IPS-20b (cell line): ENCODE data around the gene TPST2.

Experiments used
- H3K27ac ChIP-seq: one replicate; pipeline ENCODE4 v1.5.1; 2013; ENCODE audit warnings: low read length
- H3K27me3 ChIP-seq: 2 replicates; pipeline ENCODE4 v1.6.1; 2013; ENCODE audit warnings: mild to moderate bottlenecking, low read length, inconsistent platforms; ENCODE audit not compliant: insufficient read depth
- H3K36me3 ChIP-seq: 2 replicates; pipeline ENCODE4 v1.6.1; 2013; ENCODE audit warnings: low read depth, mild to moderate bottlenecking, inconsistent platforms, low read length, moderate library complexity; ENCODE audit not compliant: insufficient read depth
- H3K4me1 ChIP-seq: 2 replicates; pipeline ENCODE4 v1.6.1; 2013; ENCODE audit warnings: mild to moderate bottlenecking, control low read depth, inconsistent platforms, low read length, moderate library complexity; ENCODE audit not compliant: insufficient read depth
- H3K4me3 ChIP-seq: 2 replicates; pipeline ENCODE4 v1.5.1; 2013; ENCODE audit warnings: mild to moderate bottlenecking, low read length, inconsistent platforms
- H3K9ac ChIP-seq: 2 replicates; pipeline ENCODE4 v1.6.1; 2013; ENCODE audit warnings: low read depth, mild to moderate bottlenecking, inconsistent platforms, low read length, moderate library complexity
- H3K9me3 ChIP-seq: 2 replicates; pipeline ENCODE4 v1.6.1; 2013; ENCODE audit warnings: mild to moderate bottlenecking, low read depth, low read length, inconsistent platforms; ENCODE audit not compliant: insufficient read depth

TPST2 gene

DNA sequence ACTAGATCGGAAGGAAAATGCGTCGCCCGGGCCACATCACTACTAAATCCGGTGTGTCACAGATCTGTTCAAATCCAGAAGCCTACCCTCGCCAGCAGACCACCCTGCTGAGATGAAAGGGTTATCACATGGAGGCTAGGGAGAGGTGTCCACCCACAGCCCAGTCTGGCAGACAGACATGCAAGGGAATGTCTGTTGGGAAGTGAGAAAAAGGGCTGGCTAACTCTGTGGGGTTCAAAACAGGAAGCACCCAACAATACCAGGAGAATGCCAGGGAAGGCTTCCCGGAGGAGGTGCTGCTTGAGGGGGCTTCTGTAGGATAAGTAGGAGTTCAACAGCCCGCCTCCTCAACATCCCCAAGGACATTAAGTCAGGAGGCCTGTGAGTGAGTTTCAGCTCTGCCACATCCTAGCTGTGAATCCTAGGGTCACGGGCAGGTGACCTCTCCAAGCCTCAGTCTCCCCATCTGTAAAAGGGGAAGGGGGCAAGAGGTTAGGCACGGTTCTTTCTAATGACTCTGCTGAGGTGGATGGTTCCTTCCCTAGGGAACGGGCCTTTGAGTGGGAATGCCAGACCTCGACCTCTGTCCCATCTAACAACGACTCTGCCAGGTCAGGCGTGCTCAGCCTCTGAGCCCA, 1.1 kb downstream of the TPST2 start:
- H3K36me3 ChIP-seq = peaks cover 9% of the 10 kb centered on the region
- no peak overlapping the region for H3K27ac ChIP-seq
- H3K9me3 ChIP-seq = no peaks in the 10 kb centered on the region
- H3K4me1 ChIP-seq = peaks cover 7% of the 10 kb centered on the region
- no peaks in the 10 kb centered on the region for H3K27me3 ChIP-seq
- peak overlapping the region; percentile 89 for H3K4me3 ChIP-seq
- H3K9ac ChIP-seq = peak overlapping the region; percentile 82

DNA sequence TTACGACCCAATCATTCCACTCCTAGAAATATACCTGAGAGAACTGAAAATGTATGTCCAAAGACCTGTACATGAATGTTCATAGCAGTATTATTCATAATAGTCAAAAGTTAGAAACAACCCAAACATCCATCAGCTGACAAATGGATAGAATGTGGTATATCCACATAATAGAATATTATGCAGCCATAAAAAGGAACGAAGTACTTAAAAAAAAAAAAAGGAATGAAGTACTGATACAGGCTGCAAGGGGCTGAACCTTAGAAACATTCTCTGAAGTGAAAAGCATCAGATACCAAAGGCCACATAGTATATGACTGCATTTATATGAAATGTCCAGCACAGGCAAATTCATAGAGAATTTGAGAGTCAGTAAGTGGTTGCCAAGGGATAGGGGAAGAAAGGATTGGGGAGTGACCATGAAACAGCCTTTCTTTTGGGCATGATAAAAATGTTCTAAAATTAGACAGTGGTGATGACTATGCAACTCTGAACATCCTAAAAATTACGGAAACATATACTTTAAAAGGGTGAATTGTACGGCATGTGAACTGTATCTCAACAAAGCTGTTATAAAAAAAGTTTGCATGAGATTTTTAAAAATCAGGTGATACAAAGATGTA, 1.8 kb downstream of the TPST2 start:
- Histone ChIP-seq H3K4me1 (peaks cover 7% of the 10 kb centered on the region), H3K27ac (no peak overlapping the region), H3K9ac (no peak overlapping the region)

DNA sequence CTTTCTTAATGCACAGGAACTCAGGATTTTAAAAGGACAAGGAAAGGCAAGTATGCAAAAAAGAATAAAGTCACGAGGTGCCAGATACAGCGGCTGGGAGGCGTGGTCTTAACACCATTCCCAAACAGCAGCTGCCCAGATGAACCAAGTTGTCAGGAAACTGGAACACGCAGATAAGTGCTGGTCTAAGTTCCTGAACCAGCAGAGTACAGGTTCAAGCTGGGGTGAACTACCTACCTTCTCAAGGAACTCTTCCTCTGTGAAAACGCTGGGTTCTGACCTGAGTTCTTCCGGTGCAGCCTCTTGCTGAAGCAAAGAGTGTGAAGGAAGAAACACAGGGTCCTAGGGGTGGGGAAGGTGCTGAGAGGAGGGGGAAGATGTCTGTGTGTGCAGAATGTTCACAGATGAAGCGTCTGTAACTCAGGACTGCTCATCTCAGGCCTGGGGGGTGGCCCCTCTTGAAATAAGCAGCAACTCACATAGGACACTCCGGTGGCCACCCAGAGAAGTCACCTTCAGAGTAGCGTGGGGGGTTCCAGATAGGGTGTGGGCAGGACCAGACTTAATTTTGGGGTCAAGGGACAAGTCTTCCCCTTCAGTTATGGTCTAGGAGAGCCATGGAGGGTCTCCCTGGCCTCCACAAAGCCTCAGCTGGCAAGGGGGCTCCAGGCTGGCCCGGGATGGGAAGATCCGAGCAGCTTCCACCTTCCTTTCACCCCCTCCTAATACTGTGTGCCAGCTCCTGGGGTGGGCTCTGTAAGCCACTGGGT, 3.2 kb downstream of the TPST2 start:
- H3K27me3 ChIP-seq = no peaks in the 10 kb centered on the region
- no peak overlapping the region for H3K27ac ChIP-seq

More for the DNA sequence above, 1.8 kb downstream of the TPST2 start:
- peaks cover 9% of the 10 kb centered on the region for H3K36me3 ChIP-seq
- no peaks in the 10 kb centered on the region for H3K27me3 ChIP-seq
- no peaks in the 10 kb centered on the region for H3K9me3 ChIP-seq
- H3K4me3 ChIP-seq = peak overlapping the region; percentile 89; the same call in 1 of the 2 replicates

DNA sequence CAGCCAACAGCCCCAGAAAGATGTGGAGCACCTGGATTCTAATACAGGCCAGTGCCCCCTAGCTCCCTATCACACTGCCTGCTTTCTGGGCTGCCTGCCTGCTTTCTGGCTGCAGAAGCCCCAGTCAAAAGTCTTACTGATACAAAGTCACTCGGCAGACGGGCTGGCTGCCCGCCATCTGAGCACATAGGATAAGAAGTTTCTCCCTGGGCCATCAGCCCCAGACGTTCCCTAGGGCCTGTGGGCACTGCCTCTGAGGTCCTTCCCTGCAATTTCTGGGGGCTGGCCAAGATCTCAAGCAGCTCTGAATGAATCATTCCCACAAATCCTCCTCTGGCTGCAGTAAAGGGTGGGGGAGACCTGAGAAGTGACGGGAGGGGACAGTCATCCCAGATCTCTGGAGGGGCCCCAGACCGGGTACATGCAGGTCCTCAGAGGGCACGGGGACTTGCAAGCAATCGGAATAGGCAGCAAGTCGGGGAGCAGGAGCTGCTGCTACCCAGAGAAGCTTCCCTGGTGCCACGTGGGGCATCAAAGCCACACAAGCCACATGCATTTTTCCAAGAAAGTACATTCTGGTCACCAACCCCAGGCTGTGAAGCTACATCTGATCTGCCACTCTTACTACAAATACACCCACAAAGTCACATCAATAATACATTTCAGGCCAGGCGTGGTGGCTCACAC, 4.7 kb downstream of the TPST2 start:
- Histone ChIP-seq H3K9me3 (no peaks in the 10 kb centered on the region), H3K36me3 (peaks cover 21% of the 10 kb centered on the region), H3K4me1 (peaks cover 21% of the 10 kb centered on the region), H3K4me3 (no peak overlapping the region), H3K27ac (no peak overlapping the region), H3K9ac (peak overlapping the region; percentile 11; the same call in 1 of the 2 replicates), H3K27me3 (no peaks in the 10 kb centered on the region)

More for the DNA sequence above, 3.2 kb downstream of the TPST2 start:
- H3K4me1 ChIP-seq = peaks cover 9% of the 10 kb centered on the region
- H3K4me3 ChIP-seq = no peak overlapping the region
- no peak overlapping the region for H3K9ac ChIP-seq
- H3K9me3 ChIP-seq = no peaks in the 10 kb centered on the region
- H3K36me3 ChIP-seq = peaks cover 17% of the 10 kb centered on the region

DNA sequence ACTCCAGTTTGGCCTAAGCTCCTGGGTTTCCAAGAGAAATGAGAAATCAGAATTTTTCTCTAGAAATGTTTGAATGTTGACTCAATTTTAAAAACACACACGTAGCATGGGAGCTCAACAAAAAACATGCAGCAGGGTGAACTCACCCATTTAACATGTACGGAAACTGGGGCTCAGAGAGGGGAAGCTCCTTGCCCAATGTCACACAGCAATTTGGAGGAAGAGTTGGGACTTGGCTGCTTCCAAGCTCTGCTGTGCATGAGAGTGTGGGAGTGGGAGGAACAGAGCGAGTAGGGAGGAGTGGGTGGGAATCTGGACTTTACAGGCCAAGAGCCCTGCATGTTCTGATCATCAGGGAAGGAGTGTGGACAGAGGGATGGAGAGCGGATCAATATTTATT, 5.9 kb downstream of the TPST2 start:
- Histone ChIP-seq H3K4me1 (peaks cover 33% of the 10 kb centered on the region), H3K9me3 (no peaks in the 10 kb centered on the region), H3K4me3 (no peak overlapping the region), H3K27ac (no peak overlapping the region), H3K36me3 (peaks cover 21% of the 10 kb centered on the region), H3K27me3 (no peaks in the 10 kb centered on the region), H3K9ac (no peak overlapping the region)

DNA sequence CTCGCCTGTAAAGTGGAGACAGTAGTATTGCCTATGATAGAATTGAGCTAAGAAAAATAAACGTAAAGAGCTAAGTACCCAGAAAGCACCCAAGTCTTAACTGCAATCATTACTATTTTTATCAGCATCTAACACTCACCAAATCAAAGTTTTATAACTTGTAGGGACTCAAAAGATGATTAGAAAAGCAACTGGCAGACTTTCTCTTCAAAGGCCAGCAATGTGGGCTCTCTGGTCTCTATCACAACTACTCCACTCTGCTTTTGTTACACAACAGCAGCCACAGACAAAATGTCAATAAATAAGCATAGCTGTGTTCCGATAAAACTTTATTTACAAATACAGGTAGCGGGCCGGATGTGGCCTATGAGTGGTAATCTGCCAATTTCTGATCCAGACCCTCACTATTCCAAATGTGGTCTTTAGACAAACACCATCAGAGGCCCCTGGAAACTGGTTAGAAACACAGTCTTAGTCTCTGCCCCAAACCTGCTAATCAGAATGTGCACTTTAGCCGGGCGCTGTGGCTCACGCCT, 8.2 kb downstream of the TPST2 start:
- Histone ChIP-seq H3K27ac (no peak overlapping the region), H3K9ac (no peak overlapping the region; the same call in 1 of the 2 replicates), H3K36me3 (peaks cover 24% of the 10 kb centered on the region), H3K4me3 (no peak overlapping the region), H3K27me3 (no peaks in the 10 kb centered on the region), H3K4me1 (peaks cover 30% of the 10 kb centered on the region), H3K9me3 (no peaks in the 10 kb centered on the region)

DNA sequence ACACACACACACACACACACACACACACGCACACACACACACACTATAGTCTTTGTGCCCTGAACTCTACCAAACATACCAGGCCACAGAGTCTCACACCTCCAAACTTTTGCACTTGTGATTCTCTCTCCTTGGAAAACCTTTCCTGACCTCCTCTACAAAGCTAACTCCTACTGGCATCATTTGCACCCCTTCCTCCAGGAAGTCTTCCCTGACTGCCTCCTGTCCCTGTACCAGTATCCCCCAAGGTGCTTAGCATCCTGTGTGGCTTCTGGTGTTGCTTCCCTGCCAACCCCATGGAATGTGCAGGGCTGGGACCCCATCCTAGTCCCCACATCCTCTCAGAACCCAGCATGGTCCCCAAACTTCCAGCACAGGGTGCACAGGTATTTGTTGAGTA, 8.9 kb downstream of the TPST2 start:
- Histone ChIP-seq H3K27me3 (no peaks in the 10 kb centered on the region), H3K9ac (peak overlapping the region; percentile 49), H3K27ac (peak overlapping the region; percentile 67), H3K4me3 (peak overlapping the region; percentile 18; the same call in 1 of the 2 replicates), H3K4me1 (peaks cover 33% of the 10 kb centered on the region), H3K9me3 (no peaks in the 10 kb centered on the region), H3K36me3 (peaks cover 28% of the 10 kb centered on the region)

DNA sequence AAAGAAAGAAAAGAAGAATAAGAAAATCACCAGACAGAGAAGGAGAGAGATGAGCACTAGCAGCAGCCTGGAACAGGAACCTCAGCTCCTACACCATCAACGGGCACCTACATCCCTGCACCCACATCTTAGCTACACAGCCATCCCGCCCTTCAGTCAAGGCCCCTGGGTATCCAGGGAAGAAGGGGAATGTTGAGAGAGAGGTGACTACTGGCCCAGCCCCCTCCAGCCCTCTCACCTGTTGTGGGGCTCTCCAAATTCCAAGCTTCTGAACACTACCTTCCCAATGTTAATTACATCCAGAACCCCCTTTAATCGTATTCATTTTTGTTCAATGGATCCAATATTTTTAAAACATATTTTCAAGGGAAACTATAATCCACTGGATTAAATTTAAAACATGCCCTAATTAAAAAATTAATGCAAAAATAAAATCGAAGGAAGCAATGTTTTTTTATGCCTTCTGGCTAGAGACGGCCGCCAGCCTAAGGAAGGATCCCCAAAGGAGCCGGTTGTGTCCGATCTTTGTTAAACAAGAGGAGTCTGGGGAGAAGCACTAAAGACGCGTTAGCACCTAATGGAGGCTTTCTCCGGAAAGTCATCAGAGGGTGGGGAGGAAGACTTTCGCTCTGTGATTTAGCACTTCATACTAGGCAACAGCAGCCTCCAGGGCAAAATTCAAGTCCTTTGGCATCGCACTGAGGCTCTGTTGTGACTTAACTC, 9.5 kb downstream of the TPST2 start:
- peak overlapping the region; percentile 49; the same call in 1 of the 2 replicates for H3K9ac ChIP-seq
- no peaks in the 10 kb centered on the region for H3K9me3 ChIP-seq
- peak overlapping the region; percentile 67 for H3K27ac ChIP-seq
- H3K27me3 ChIP-seq = no peaks in the 10 kb centered on the region
- peaks cover 28% of the 10 kb centered on the region for H3K36me3 ChIP-seq
- H3K4me1 ChIP-seq = peaks cover 33% of the 10 kb centered on the region
- H3K4me3 ChIP-seq = peak overlapping the region; percentile 18; the same call in 1 of the 2 replicates

DNA sequence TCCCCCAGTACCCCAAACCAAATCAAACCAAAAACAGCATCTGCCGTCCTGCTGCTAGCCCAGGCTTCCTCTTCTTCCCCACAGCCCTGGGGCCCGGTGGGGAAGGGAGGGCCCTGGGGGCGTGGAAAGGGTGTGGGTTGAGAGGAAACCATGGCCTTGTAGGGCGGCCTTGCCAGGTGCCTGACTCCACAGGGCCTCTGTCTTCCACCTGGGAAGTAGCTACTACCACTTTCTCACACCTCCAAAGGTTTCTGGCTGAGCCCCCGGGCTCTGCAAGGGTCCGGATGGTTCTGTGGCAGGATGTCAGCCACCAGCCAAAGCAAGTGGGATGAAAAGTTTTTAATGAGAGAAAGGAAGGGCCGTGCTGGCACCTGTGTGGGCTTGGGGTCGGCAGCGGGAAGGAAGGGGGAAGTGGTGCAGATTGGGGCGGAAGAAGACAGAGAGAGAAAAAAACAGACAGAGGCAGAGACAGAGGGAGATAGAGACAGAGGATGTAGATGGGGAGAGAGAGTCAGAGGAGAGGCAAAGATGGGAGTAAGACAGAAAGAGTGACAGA, 10.5 kb downstream of the TPST2 start:
- H3K36me3 ChIP-seq = peaks cover 31% of the 10 kb centered on the region
- no peaks in the 10 kb centered on the region for H3K9me3 ChIP-seq
- no peak overlapping the region for H3K4me3 ChIP-seq
- no peak overlapping the region for H3K27ac ChIP-seq
- H3K27me3 ChIP-seq = no peaks in the 10 kb centered on the region
- H3K9ac ChIP-seq = peak overlapping the region; percentile 49; the same call in 1 of the 2 replicates
- peaks cover 33% of the 10 kb centered on the region for H3K4me1 ChIP-seq

DNA sequence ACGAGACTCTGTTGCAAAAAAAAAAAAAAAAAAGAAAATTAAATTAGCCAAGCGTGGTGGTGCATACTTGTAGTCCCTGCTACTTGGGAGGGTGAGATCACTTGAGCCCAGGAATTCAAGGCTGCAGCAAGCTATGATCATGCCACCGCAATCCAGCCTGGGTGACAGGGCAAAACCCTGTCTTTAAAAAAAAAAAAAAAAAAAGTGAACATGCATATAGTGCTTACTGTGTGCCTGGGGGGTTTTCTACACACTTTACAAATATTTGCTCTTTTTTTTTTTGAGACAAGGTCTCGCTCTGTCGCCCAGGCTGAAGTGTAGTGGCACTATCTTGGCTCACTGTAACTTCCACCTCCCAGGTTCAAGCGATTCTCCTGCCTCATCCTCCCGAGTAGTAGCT, 12.9 kb downstream of the TPST2 start:
- Histone ChIP-seq H3K9ac (no peak overlapping the region), H3K4me1 (peaks cover 42% of the 10 kb centered on the region), H3K4me3 (no peak overlapping the region), H3K27me3 (no peaks in the 10 kb centered on the region), H3K27ac (no peak overlapping the region), H3K36me3 (peaks cover 26% of the 10 kb centered on the region), H3K9me3 (no peaks in the 10 kb centered on the region)
